K562 (cell line): ENCODE data around the gene SOX18. TPM values are rescaled to one million over a fixed set of nuclear protein-coding genes. Genes with fewer than 3 reads are reported as not detected.

Experiments used
- ELF4 ChIP-seq: fragments of 450-650 bp; formaldehyde crosslinking; IDR thresholded peaks from 2 replicates; pipeline ENCODE4 v1.4.0; 2022; ENCODE audit warnings: missing genetic modification characterization
- ETS2 ChIP-seq: IDR thresholded peaks from 2 replicates; pipeline ENCODE4 v1.6.1; 2016; ENCODE audit warnings: borderline replicate concordance, missing genetic modification characterization, mild to moderate bottlenecking, moderate library complexity, missing compliant biosample characterization; ENCODE audit not compliant: poor library complexity, severe bottlenecking
- FOXJ2 ChIP-seq: fragments of 200-800 bp; sonication (Bioruptor generic); IDR thresholded peaks from 2 replicates; pipeline ENCODE4 v1.6.1; 2016; ENCODE audit warnings: missing genetic modification characterization, missing compliant biosample characterization
- HDAC8 ChIP-seq: fragments of 450-650 bp; IDR thresholded peaks from 2 replicates; pipeline ENCODE4 v1.6.1; 2016; ENCODE audit warnings: mild to moderate bottlenecking, missing genetic modification characterization, moderate library complexity, missing compliant biosample characterization
- PBX2 ChIP-seq, 2 experiments: IDR thresholded peaks in 1 of 2; conservative IDR thresholded peaks in 1 of 2; 2 replicates each; pipeline ENCODE4 v1.6.1; 2016; ENCODE audit warnings: low read depth in 2 of 2, mild to moderate bottlenecking in 1 of 2, missing compliant biosample characterization in 1 of 2, missing genetic modification characterization in 1 of 2, moderate library complexity in 1 of 2
- PHF20 ChIP-seq: fragments of 450-650 bp; IDR thresholded peaks from 2 replicates; pipeline ENCODE4 v1.6.1; 2018; ENCODE audit not compliant: partially characterized antibody
- POLR2B ChIP-seq: fragments of 450-650 bp; IDR thresholded peaks from 2 replicates; pipeline ENCODE4 v1.6.1; 2018; ENCODE audit warnings: low read depth; ENCODE audit not compliant: partially characterized antibody
- PTBP1 ChIP-seq: fragments of 200-400 bp; formaldehyde crosslinking; IDR thresholded peaks from 2 replicates; pipeline ENCODE4 v1.6.1; 2017; ENCODE audit warnings: low read depth, low read length
- RUNX1 ChIP-seq: sonication (generic); IDR thresholded peaks from 2 replicates; pipeline ENCODE4 v1.6.1; 2016; ENCODE audit warnings: antibody characterized with exemption, low read depth
- SNIP1 ChIP-seq: fragments of 450-650 bp; IDR thresholded peaks from 2 replicates; pipeline ENCODE4 v1.7.1; 2017; ENCODE audit warnings: low read depth, mild to moderate bottlenecking
- SRSF1 ChIP-seq: fragments of 200-400 bp; formaldehyde crosslinking; IDR thresholded peaks from 2 replicates; pipeline ENCODE4 v1.6.1; 2017; ENCODE audit warnings: mild to moderate bottlenecking, low read depth, low read length, moderate library complexity
- ZBTB9 ChIP-seq: fragments of 450-650 bp; formaldehyde crosslinking; IDR thresholded peaks from 2 replicates; pipeline ENCODE4 v1.4.0; 2020; ENCODE audit warnings: mild to moderate bottlenecking, moderate library complexity
- ZNF121 ChIP-seq: sonication (generic); formaldehyde crosslinking; conservative IDR thresholded peaks from 2 replicates; pipeline ENCODE4 v1.8.0; 2022; ENCODE audit warnings: missing genetic modification reagents
- ZNF224 ChIP-seq: sonication (generic); formaldehyde crosslinking; IDR thresholded peaks from 2 replicates; pipeline ENCODE4 v1.8.0; 2022; ENCODE audit warnings: mild to moderate bottlenecking, missing genetic modification reagents
- ZNF354B ChIP-seq: fragments of 250-450 bp; sonication (Bioruptor Pico); IDR thresholded peaks from 2 replicates; pipeline ENCODE4 v1.4.0; 2020
- ZNF584 ChIP-seq: fragments of 200-800 bp; sonication (Bioruptor generic); IDR thresholded peaks from 2 replicates; pipeline ENCODE4 v1.6.1; 2016; ENCODE audit warnings: low read depth, mild to moderate bottlenecking, missing genetic modification characterization, missing compliant biosample characterization
- polyA plus RNA-seq, 8 experiments: library from polyadenylated mRNA; depleted of rRNA in 4 of 8; stranded (reverse) in 5 of 8; unstranded in 3 of 8; fragments of >200 nt; fragmentation: Nextera tagmentation in 2 of 8; fragmentation: Illumina TruSeq in 1 of 8; extraction: Ambion mirVana in 2 of 8; extraction: Trizol in 1 of 8; gene quantifications; 2 replicates each; pipeline versions ENCODE4 v1.2.1 to v1.2.3, GENCODE V29; 2011 to 2014; ENCODE audit warnings: inconsistent platforms in 1 of 8, missing spikeins in 1 of 8
- total RNA-seq, 7 experiments: library from RNA; depleted of rRNA in 6 of 7; stranded (reverse); fragments of >200 nt in 6 of 7; fragmentation: Illumina TruSeq in 2 of 7; extraction: Trizol in 2 of 7; gene quantifications; 2 replicates each; pipeline versions ENCODE4 v1.2.1 to v1.2.3, GENCODE V29; 2011 to 2021; ENCODE audit warnings: low replicate concordance in 1 of 7
- TF ChIP-seq, protein P1 (sequence below): sonication (generic); formaldehyde crosslinking; IDR thresholded peaks from 2 replicates; pipeline ENCODE4 v1.8.0; 2022; ENCODE audit warnings: mild to moderate bottlenecking, missing genetic modification reagents
- TF ChIP-seq, protein P2 (sequence below): sonication (generic); formaldehyde crosslinking; IDR thresholded peaks from 2 replicates; pipeline ENCODE4 v1.8.0; 2022; ENCODE audit warnings: mild to moderate bottlenecking, missing genetic modification reagents

The SOX18 gene
- total and polyA plus RNA-seq, 9 of the 15 experiments (the other 6 are each of a cell fraction or from before 2014, with no cell fraction given): 0.15 to 19.8 (median 0.33) TPM

DNA sequence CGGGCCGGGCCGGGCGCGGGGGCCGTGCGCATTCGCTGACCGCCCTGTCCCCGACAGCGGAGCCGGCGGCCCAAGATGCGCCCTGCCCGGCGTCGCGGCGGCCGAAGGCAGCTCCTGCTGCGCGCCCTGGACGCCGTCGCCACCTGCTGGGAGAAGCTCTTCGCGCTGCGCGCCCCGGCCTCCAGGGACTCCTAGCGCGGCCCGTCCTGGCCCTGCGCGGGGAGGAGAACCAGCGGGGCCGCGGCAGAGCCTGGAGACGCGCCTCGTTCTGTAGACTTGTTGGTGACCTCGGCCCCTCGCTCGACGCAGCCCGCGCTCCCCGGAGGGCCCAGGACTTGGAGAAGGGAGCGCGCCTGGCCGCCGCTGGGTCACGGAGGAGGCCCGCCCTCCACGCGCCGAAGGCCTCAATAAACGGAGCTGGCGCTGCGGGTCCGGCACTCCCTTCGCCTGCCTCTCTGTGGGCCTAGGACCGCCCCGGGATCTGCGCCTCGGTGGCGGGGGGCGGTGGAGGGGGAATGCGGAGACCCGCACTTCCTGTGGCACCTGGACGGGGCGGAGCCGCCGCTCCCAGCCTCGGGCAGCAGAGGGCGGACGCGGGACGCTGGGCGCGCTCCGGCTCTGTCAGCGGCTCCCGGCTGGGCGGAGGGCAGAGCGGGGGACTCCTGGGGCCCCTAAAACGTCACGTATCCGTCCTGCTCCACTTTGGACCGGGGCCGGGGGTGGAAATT lies 10.7 kb downstream of the SOX18 start (continued):
- TF ChIP-seq SRSF1: no peak
- TF ChIP-seq, protein P1, sequence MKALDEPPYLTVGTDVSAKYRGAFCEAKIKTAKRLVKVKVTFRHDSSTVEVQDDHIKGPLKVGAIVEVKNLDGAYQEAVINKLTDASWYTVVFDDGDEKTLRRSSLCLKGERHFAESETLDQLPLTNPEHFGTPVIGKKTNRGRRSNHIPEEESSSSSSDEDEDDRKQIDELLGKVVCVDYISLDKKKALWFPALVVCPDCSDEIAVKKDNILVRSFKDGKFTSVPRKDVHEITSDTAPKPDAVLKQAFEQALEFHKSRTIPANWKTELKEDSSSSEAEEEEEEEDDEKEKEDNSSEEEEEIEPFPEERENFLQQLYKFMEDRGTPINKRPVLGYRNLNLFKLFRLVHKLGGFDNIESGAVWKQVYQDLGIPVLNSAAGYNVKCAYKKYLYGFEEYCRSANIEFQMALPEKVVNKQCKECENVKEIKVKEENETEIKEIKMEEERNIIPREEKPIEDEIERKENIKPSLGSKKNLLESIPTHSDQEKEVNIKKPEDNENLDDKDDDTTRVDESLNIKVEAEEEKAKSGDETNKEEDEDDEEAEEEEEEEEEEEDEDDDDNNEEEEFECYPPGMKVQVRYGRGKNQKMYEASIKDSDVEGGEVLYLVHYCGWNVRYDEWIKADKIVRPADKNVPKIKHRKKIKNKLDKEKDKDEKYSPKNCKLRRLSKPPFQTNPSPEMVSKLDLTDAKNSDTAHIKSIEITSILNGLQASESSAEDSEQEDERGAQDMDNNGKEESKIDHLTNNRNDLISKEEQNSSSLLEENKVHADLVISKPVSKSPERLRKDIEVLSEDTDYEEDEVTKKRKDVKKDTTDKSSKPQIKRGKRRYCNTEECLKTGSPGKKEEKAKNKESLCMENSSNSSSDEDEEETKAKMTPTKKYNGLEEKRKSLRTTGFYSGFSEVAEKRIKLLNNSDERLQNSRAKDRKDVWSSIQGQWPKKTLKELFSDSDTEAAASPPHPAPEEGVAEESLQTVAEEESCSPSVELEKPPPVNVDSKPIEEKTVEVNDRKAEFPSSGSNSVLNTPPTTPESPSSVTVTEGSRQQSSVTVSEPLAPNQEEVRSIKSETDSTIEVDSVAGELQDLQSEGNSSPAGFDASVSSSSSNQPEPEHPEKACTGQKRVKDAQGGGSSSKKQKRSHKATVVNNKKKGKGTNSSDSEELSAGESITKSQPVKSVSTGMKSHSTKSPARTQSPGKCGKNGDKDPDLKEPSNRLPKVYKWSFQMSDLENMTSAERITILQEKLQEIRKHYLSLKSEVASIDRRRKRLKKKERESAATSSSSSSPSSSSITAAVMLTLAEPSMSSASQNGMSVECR: peak; percentile 89
- TF ChIP-seq HDAC8 (tag): 0 out of 2 replicates have a peak, but pooled peaks have one; percentile 55
- no peak for TF ChIP-seq ZNF121 (CRISPR knock-in tag)
- TF ChIP-seq ZNF224 (CRISPR knock-in tag): 0 out of 2 replicates have a peak, but pooled peaks have one; percentile 54
- TF ChIP-seq ELF4 (CRISPR knock-in tag): no peak
- TF ChIP-seq PBX2 (CRISPR knock-in tag; IDR thresholded peaks at IDR 0.05; ENCODE audit: low read depth): no peak
- TF ChIP-seq PBX2 (tag; conservative IDR thresholded peaks at IDR 0.05; ENCODE audit: low read depth): no peak
- peak; percentile 58 for TF ChIP-seq PHF20
- no peak for TF ChIP-seq ZNF584
- no peak for TF ChIP-seq FOXJ2 (tag)
- no peak for TF ChIP-seq PTBP1
- no peak for TF ChIP-seq ETS2 (tag)
- TF ChIP-seq POLR2B: no peak
- peak; percentile 58; the same call in 1 of the 2 replicates for TF ChIP-seq ZBTB9
- no peak for TF ChIP-seq RUNX1
- no peak for TF ChIP-seq SNIP1
- TF ChIP-seq, protein P2, sequence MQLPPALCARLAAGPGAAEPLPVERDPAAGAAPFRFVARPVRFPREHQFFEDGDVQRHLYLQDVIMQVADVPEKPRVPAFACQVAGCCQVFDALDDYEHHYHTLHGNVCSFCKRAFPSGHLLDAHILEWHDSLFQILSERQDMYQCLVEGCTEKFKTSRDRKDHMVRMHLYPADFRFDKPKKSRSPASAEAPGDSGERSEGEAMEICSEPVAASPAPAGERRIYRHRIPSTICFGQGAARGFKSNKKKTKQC (CRISPR knock-in tag): peak; percentile 78
- no peak for TF ChIP-seq ZNF354B (CRISPR knock-in tag)
